Measurements from ENCODE around the gene TTC39A. TPM values are rescaled to one million over a fixed set of nuclear protein-coding genes. Genes with fewer than 3 reads are reported as not detected.
A peak's percentile ranks its signal among the peaks of the same experiment; 100 is the strongest.

TTC39A gene
- total RNA-seq, 1 experiment from 2014 or later = 15.4 TPM

DNA sequence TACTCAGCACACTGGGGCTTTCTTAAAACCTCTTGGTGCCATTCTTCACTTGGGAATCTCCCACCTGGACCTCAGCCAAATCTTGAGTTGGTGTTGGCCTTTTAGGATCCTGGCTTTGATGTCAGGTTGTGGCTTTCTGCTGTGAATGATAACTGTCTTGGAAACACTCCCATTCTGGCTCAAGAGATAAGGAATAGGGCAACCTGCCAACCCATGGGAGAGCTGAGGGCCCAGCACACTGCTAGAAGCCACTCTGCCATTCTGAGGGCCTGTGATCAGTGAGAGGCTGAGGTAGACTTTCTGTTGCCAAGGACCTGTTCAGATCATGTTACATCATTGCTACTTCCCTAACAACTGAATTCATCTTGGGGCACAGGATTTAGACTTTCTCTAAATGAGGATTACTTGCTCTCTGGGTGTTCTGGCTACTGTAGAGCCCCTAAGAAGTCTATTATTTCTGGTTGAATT lies 45.8 kb downstream of the TTC39A start:
- DNase-seq (ENCODE audit: low read depth, low spot score) (peak; percentile 40), ATAC-seq (peak; percentile 73)
- no peaks in the 10 kb centered on the region for H3K27me3 ChIP-seq (ENCODE audit: insufficient read depth, low read length)
- CTCF ChIA-PET = no interaction called here
- no peak overlapping the region for H3K9ac ChIP-seq (ENCODE audit: low read length)
- POLR2A ChIA-PET = no interaction called here
- H3K27ac ChIP-seq (ENCODE audit: low read depth, low read length) = no peak overlapping the region
- no peaks in the 10 kb centered on the region for H3K79me2 ChIP-seq (ENCODE audit: insufficient read depth, low read length)
- no peak overlapping the region for H3K4me2 ChIP-seq (ENCODE audit: low read length)
- peaks cover 0 to 5% of the 10 kb centered on the region in 2 experiments; a peak in 1 of 4 replicates for H3K36me3 ChIP-seq (ENCODE audit: control insufficient read depth in 1 of 2, insufficient read depth in 2 of 2, low read length in 2 of 2)
- TF ChIP-seq CBX3 (IDR thresholded peaks at IDR 0.05; ENCODE audit: low read depth) (no peak), TCF7L2 (IDR thresholded peaks at IDR 0.05; ENCODE audit: borderline replicate concordance, extremely low read depth, insufficient read depth, insufficient read length) (peak; percentile 97), POLR2AphosphoS5 (IDR thresholded peaks at IDR 0.05; ENCODE audit: low read depth, low read length) (peak; percentile 42; the same call in 1 of the 2 replicates), SP1 (IDR thresholded peaks at IDR 0.05; ENCODE audit: low read depth) (no peak), SIN3A (IDR thresholded peaks at IDR 0.05; ENCODE audit: low read depth) (0 out of 2 replicates have a peak, but pooled peaks have one; percentile 12)
- peaks cover 10 to 16% of the 10 kb centered on the region in 2 experiments for H3K4me1 ChIP-seq (ENCODE audit: control insufficient read depth in 1 of 2, insufficient read depth in 2 of 2, low read length in 2 of 2)
- H3K9me2 ChIP-seq (ENCODE audit: insufficient read depth) = no peaks in the 10 kb centered on the region
- no peaks in the 10 kb centered on the region for H4K20me1 ChIP-seq (ENCODE audit: insufficient read depth)
- BruUV-seq (replicated peaks) = no TSS peak
- intact Hi-C loops (cut with micrococcal nuclease) = no loop called here
- no peak overlapping the region for H3K4me3 ChIP-seq (replicated peaks in 1 of 2; ENCODE audit: low read depth in 1 of 2, low read length in 2 of 2)
- no peaks in the 10 kb centered on the region for H3K9me3 ChIP-seq (ENCODE audit: control insufficient read depth in 1 of 2, insufficient read depth in 1 of 2, low read depth in 1 of 2, low read length in 2 of 2)
- no peak overlapping the region for H2AFZ ChIP-seq (ENCODE audit: low read depth, low read length, poor library complexity, severe bottlenecking)
- RAD21 ChIA-PET (ENCODE audit: low non-redundant PET in 1 of 2, low total read pairs in 2 of 2, uncharacterized antibody in 2 of 2, unreplicated experiment in 2 of 2) = no interaction called here

- ATAC-seq (no peak; the same call in 1 of the 2 replicates), DNase-seq (ENCODE audit: low read depth, low spot score) (no peak)
- RAD21 ChIA-PET (ENCODE audit: low non-redundant PET in 1 of 2, low total read pairs in 2 of 2, uncharacterized antibody in 2 of 2, unreplicated experiment in 2 of 2) = no interaction called here
- no peak for TF ChIP-seq ATF3 (IDR thresholded peaks at IDR 0.05)
- 0 out of 2 replicates have a peak, but pooled peaks have one; percentile 9 for TF ChIP-seq SIN3A (IDR thresholded peaks at IDR 0.05; ENCODE audit: low read depth)
- Histone ChIP-seq H3K4me3 (replicated peaks in 1 of 2; ENCODE audit: low read depth in 1 of 2, low read length in 2 of 2) (no peak overlapping the region), H3K9me3 (ENCODE audit: control insufficient read depth in 1 of 2, insufficient read depth in 1 of 2, low read depth in 1 of 2, low read length in 2 of 2) (no peaks in the 10 kb centered on the region), H4K20me1 (ENCODE audit: insufficient read depth) (no peaks in the 10 kb centered on the region), H3K4me1 (ENCODE audit: control insufficient read depth in 1 of 2, insufficient read depth in 2 of 2, low read length in 2 of 2) (peaks cover 10 to 16% of the 10 kb centered on the region in 2 experiments), H3K4me2 (ENCODE audit: low read length) (no peak overlapping the region), H3K27me3 (ENCODE audit: insufficient read depth, low read length) (no peaks in the 10 kb centered on the region), H3K9ac (ENCODE audit: low read length) (no peak overlapping the region), H3K79me2 (ENCODE audit: insufficient read depth, low read length) (no peaks in the 10 kb centered on the region), H3K36me3 (ENCODE audit: control insufficient read depth in 1 of 2, insufficient read depth in 2 of 2, low read length in 2 of 2) (peaks cover 0 to 5% of the 10 kb centered on the region in 2 experiments; a peak in 1 of 4 replicates), H3K9me2 (ENCODE audit: insufficient read depth) (no peaks in the 10 kb centered on the region), H2AFZ (ENCODE audit: low read depth, low read length, poor library complexity, severe bottlenecking) (no peak overlapping the region), H3K27ac (ENCODE audit: low read depth, low read length) (no peak overlapping the region)
- no TSS peak for BruUV-seq (replicated peaks)
- POLR2A ChIA-PET = no interaction called here
- intact Hi-C loops (cut with micrococcal nuclease) = no loop called here
- CTCF ChIA-PET = no interaction called here
These were observed 46.4 kb downstream of the TTC39A start for GRCh38 chr1:51283979-51284378.
